Measurements from ENCODE around the gene CRYGB. TPM values are rescaled to one million over a fixed set of nuclear protein-coding genes. Genes with fewer than 3 reads are reported as not detected.

Gene CRYGB, protein sequence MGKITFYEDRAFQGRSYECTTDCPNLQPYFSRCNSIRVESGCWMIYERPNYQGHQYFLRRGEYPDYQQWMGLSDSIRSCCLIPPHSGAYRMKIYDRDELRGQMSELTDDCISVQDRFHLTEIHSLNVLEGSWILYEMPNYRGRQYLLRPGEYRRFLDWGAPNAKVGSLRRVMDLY
- polyA plus RNA-seq (ENCODE audit: insufficient read length in 12 of 12): not detected
- long read RNA-seq, donor 1: 0 reads
- long read RNA-seq, donor 2: 0 reads
- long read RNA-seq, donor 3: 0 reads
- long read RNA-seq, donor 4: 0 reads
- long read RNA-seq, donor 5: 0 reads
- long read RNA-seq, donor 6: 0 reads
- long read RNA-seq, donor 7: 0 reads
- long read RNA-seq, donor 8: 0 reads
- long read RNA-seq, donor 9: 0 reads
- long read RNA-seq, donor 10: 0 reads
- long read RNA-seq, donor 11: 0 reads

DNA sequence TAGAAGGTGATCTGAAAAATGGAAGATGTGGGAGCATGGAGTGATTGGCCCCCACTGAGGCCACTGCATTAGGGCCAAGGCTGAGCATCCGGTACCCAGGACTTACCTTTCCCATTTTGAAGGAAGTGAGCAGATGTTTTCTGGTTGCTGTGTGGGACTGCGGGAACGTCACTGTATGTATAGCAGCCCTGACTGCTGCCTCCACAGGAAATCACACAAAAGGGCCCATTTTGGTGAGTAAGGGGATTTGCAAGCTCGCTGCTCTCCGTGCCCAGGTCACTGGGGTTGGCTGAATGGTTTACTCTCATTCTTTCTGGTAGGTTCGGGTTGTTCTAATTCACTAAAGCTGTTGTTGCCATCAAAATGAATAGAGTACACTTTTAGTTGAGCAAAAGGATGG is at the start of gene CRYGB:
Gene CRYGB, minus strand, starts transcription at position 153 of the 400 bp plus-strand sequence. Its CDS starts 38 bp downstream, at position 115.
- no peak for DNase-seq

DNA sequence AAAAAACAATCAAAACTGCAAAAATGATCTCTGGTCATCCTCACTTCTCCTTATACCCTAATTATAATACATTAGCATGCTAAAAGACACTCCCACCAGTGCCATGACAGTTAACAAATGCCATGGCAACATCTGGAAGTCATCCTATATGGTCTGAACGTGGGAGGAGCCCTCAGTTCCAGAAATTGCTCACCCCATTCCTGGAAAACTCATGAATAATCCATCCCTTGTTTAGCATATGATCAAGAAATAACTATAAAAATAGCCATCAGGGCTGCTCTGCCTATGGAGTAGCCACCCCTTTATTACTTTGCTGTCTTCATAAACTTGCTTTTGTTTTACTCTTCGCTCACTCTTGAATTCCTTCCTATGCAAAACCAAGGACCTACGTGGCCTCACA is 49.6 kb upstream of the CRYGB start:
- no peak for DNase-seq

DNA sequence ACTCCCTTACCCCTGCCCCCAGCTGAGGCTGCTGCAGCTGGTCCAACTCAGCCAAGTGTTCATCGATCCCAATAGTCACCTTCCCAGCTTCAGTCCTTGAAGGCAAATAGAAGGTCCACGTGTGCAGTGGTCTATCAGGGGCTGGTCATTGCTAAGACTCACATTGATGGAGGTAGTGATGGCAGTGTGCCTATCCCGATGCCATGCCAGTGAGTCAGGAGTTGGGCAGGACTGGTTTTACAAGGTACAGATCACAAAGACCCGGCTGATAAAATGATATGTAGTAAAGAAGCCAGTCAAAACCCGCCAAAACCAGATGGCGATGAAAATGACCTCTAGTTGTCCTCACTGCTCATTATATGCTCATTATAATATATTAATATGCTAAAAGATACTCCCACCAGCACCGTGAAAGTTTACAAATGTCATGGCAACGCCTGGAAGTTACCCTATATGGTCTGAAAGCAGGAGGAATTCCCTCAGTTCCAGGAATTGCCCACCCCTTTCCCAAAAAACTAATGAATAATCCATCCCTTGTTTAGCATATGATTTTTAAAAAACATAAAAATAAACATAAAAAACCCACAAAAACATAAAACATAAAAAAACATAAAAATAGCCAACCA is 46.8 kb upstream of the CRYGB start:
- no peak for DNase-seq

DNA sequence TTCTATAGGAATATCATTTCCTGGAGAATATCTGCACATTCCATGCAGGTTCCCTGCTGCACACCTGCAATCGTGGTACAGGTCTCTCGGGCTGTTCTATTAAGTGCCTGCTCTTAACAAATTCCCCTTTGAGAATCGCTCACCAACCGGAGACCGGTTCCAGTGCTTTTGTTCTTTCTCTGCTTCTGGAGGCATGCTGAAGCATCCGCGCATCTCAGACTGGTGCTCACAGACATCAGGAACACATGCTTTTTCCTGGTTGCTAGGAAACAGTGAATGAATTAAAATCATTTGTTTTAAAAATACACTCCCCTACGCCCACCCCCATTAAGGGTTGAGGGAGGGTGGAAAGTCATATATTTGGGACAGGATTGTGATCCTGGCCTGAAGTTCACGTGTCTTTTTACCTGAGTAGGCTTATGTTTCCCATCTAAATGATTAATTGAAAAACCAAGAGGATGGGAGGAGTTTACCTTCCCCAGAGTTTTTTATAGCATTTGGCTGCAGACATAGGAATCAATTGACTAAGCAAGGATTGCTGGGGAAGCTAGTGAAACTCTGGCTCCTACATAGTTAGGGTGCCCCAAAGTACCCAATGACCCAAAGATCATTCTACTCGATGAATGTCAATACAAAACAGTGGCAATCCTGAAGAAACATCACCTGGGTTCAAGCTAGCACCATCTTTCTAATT is 44.0 kb upstream of the CRYGB start, which contains the start of gene C2orf80:
Gene C2orf80, minus strand, starts transcription at position 221 of the 694 bp plus-strand sequence. CDS start 3,044 bp downstream, outside the sequence.
- DNase-seq: no peak

DNA sequence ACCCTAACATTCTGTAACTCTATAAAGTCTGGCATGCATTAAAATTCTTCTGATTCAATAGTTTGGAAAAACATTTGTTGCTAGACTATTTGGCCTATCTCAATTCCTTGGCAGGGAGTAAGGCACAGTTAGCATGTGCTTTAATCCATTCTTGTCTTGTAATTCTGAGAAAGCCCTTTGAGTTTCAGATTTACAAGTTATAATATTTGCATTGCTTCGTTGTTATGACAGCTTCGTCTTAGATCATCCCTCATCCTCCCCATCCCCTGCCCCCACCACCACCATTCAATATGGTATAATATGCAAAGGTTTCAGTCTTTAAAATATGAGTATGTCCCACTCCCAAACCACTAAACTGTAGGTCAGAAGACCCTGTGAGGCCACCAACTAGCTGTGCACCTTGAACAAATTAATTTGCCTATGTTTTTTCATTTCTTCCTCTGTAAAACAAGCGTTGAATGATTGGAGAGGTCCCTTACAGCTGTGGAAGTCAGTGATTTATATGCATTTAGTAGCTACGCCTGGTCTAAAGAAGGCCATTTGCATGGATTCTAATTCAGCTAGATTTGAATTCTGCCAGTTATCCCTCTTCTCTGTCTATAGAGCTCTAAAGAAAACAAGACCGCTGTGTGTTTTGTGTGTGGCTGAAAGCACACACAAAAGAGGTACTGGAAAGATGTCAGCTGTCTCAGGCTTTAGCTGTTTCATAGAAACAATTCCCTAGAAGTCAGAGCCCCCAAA is 43.3 kb upstream of the CRYGB start:
- no peak for DNase-seq

DNA sequence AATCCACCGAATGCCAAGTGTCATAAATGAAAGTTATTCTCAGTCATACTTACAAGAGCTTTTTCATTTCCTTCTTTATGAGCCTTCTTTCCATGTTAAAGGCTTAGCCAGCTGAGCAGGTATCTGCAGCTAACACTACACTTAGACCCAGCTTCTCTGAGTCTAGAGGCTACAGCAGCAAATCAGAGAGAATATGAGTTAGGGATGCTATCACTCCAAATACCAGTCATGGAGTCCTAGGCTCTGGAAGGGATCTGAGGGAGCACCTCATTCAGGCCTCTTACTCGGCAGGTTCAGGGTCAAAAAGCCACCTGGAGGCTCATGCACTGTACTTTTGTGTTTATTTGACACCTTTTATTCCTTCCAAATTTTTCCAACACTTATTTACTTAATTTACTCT is 40.9 kb upstream of the CRYGB start:
- no peak for DNase-seq

DNA sequence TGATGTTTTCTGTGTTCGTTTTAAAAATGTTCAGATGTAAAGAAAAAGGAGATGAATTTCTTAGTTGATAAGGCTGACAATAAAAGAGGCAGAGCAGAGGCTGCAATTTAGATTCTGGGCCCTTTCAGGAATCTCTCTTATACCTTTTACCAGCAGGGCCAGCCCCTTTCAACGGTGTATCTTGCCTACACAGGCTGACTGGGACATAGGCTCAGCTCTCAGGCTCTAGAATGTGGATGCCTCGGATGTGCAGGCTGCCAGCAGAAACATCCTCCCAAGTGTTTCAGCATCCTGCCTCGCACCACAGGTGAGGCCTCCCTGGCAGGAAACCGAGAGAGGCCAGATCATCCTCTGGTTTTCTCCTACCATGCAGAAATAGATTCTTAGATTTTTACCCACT is 40.5 kb upstream of the CRYGB start:
- no peak for DNase-seq

DNA sequence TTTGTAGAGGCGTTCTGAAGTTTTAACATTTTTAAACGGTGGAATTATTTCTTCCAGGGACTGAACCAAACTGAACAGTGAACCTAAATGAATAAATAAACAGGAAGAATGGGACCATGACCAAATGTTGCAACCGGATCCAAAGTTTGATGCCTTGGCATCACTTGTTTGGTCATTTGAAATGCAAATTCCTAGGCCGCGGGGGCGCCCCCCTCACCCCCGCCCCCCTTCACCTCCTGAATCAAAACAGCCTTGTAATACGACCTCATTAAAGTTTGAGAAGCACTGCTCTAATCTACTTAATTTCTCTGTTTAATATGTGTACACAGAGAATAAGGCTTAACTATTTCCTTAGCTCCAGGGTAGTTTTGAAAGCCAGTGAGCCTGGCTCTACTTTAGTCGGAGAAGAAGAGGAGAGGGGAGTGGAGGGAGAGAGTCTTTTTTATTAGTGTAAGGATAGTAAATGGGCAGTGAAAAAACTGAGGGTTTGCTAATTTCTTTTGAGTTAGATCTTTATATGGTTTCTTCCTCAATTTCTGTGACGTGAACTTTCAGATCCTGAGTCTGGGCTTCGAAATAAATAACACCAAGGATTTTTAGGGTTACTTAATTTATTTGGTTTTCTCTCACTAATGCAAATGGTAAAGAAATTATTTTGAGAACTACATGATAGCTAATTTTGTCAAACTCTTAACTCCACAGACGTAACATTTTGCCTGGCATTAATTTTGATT is 38.2 kb upstream of the CRYGB start:
- no peak for DNase-seq

DNA sequence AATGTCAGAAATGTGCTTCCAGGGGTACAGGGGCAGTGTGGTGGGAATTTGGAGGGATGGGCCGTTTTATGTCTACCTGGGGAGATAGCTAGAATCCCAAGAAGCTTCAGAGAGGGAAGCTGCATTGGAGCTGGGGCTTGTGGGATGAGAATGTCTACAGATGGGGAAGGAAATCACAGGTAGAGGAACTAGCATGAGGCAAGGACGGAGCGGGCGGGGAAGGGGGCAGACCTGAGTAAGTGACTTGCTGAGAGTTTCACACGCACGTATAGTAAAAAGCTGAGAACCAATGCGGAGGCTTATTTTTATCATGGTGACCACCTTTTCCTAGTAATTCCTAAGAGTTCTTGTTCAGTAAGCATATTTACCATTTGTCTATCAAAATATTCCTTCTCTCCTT is 37.6 kb upstream of the CRYGB start:
- no peak for DNase-seq

DNA sequence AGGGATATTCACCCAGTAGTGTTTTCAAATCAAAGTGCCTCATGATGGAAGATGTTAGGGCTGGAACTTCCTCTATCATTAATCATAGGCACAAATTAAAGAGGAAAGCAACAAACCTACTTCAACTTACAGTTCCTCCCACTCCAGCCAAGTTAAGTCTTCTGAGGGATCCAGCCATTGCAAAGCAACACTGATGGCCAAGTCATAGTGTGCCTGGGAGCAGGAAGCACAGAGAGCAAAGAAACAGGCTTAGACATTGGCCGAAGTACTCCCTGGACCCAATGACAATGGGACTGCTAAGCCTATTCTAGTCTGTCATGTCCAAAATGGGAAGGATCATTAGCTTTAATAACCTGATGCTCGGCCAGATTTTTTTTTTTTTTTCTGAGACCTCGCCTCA is 36.9 kb upstream of the CRYGB start:
- DNase-seq: peak; percentile 17

DNA sequence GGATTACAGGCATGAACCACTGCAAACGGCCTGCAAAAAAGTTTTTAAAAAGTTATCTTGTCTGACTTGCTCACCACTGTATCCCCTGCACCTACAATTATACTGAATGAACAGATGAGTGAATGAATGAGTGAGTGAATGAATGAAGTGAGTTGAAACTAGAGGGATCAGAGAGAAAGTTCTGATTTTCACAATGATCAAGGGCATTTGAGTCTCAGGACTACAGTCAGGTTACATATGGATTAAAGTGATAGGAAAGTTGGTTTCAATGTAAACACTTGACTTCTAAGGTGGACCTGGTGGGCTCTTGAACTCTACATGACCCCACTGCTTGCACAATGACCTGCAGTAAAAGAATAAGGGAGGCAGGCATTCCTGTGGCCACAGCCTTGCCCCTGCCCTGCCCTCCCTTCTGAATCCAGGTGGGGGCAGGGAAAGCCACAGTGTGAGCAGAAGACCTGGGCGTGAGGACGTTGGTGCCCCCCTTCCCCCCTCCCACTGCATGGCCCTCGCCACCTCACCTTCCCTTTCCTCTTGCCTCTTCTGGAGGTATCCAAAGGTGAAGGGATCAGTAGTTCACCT is 33.2 kb upstream of the CRYGB start:
- no peak for DNase-seq

DNA sequence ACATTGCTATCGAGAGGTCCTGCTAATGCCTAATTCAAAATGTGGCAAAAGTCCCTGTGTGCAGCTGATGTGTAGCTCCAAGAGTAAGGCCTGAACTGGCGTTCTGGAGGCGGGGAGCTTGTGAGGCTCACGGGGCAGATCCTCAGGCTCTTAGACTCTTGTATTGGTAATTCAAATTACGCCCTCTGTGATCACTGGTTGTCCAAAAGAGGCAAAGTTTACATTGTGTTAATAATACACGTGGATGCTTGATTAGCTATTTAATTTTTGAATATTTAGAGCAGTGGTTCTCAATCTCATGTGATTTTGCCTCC is 29.8 kb upstream of the CRYGB start:
- DNase-seq: no peak

DNA sequence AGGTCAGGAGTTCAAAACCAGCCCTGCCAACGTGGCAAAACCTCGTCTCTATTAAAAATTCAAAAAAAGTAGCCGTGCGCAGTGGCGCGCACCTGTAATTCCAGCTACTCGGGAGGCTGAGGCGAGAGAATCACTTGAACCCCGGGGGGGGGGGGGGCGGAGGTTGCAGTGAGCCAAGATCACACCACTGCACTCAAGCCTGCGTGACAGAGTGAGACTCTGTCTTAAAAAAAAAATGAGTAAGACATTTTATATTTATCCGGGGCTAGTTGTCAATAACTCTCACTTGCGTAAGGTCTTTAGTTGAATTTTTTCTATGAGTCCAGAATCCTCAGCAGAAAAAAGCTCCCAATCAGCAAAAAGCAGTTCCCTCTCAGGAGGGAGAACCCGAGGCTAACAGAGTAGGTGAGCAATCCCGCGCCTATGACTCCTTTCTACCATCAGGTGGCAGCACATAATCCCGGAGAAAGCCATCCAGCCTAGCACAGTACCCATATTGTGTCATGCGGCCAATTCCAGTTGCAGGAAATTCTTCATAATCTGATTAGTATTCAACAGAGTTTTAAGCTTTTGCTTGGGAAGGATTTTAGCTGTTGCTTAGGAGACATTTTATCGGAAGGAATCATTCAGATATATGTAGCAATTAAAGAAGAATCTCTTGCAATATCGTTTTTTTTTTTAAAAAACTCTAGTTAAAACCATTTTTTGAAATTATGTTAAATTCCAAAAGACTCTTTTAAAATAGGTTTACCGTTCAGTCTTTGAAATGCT is 29.3 kb upstream of the CRYGB start:
- DNase-seq: peak; percentile 84

DNA sequence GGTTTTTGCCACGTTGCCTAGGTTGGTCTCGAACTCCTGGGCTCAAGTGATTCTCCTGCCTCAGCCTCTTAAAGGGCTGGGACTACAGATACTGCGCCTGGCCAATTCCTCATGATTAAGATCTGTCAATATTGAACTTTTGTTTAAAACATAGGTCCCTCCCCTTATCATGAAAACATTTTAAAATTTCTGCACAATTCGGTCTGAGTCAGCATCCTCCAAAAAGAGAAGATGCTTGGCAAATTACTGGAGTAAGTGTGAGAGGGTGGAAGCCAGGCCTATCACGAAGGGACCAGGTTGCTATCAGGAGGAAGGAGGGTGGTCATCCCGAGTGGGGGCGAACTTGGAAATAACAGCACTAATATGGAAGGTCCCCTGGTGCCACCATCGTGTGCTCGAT is 28.2 kb upstream of the CRYGB start:
- DNase-seq: no peak

DNA sequence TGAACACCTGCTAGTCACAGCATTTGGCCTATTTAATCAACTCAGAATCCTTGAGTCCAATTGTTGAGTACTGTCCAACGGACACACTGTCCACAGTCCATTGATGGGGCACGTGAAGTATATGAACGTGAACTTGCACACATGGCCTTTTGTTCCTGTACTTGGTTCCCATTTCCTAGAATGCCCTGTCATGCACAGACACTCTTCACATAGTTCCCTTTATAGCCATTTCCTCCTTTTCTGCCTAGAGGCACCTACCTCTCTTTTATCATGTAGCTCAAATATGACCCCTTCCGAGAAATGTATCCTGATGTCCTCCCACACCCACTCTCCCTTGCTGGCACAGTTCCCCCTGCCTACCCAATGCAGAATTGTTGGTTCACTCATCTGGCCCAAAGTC is 26.2 kb upstream of the CRYGB start:
- DNase-seq: no peak

DNA sequence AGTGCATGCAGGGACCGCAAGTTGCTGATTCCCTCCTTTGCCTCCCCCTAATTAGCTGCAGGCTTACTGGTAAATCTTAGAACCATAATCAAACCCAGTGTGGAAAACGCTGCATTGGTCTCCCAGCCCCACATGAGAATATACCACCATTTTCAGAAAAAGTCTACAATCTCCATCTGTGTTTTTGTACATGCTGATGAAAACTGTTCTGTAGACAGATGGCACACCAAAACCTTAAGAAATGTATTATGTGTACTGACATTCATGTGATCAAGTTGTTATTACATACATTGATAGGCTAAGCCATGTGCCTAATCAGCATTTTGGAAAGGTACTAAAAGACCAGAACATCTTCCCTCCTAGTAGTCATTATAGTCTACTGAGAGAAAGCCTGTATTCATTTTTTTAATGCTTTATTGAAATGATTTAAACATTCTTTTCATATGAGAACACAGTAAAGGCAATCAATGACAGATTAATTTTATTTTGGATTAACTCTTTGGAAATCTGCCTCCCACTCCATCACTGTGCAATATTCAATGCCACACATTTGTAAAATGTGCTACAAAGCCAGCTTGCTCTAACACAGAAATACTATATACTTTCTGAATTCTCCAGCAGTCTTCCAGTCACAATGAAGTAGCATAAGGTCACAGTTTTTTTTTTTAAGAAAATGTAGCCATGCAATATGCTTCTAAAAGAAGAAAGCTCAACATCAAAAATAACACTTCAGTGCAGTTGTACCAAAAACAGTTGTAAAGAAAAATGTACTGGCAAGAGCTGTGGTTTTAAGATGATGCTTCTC is 19.2 kb upstream of the CRYGB start:
- no peak for DNase-seq

DNA sequence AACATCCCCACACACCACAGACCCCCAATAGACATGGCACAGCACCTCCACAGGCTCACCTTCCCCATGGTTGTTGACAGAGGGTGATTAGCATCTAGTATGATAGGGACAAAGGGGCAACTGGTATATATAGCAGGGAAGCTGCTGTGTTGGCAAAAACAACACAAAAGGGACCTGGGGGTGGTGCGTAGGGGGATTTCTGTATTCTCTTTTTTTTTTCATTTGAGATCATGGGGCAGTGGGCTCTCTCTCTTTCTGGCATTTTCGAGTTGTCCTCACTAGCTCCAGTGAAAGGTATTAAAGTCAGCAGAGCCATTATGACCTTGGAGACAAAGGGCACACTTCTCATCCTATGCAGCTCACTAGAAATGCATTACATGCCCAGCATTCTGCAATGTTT is 17.5 kb upstream of the CRYGB start, which contains the start of gene CRYGA:
Gene CRYGA, minus strand, starts transcription at position 101 of the 400 bp plus-strand sequence. Its CDS starts 33 bp downstream, at position 68.
- DNase-seq: no peak

DNA sequence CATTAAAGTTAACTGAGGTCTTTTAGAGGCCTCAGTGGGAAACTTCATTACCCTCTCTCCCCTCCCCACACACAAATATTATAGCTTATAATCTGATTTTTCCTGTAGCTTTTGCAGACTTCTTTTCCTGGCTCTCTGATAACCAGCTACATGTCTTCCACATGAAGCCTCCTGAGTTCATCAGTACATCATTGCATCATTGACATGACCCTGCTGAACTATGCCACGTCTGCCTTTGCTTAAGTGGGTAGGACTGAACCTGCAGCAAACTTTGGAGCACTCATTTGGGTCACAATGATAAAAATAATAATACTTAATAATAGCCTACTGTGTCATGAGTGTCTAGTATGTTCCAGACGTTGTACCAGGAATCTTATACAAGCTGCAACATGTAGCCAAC is 10.5 kb upstream of the CRYGB start:
- no peak for DNase-seq

DNA sequence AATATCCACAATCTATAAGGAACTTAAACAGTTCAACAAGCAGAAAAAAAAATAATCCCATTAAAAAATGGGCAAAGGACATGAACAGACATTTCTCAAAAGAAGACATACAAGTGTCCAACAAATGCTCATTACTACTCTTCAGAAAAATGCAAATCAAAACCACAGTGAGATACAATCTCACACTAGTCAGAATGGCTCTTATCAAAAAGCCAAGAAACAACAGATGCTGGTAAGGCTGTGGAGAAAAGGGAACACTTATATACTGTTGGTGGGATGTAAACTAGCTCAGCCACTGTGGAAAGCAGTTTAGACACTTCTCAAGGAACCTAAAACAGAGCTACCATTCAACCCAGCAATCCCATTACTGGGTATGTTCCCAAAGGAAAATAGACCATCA is 7.2 kb upstream of the CRYGB start:
- DNase-seq: no peak

Measured in muscle of arm (tissue), 14 donors.